WTC11 (cell line): ENCODE data around the gene MAPK9. TPM values are rescaled to one million over a fixed set of nuclear protein-coding genes. Genes with fewer than 3 reads are reported as not detected.

Source experiments
- ATAC-seq: fragments of 200-7000 bp; cut with Tn5 transposase; 2 replicates; pipeline ENCODE4 v1.10.0; 2021; ENCODE audit warnings: mild to moderate bottlenecking, moderate library complexity
- CTCF ChIA-PET: fragments of 300-600 bp; sonication (Branson Sonifier 250); formaldehyde crosslinking; loops from one replicate; lab custom pipeline; 2021; ENCODE audit warnings: antibody characterized with exemption; lab: Charles Lee
- POLR2A ChIA-PET: fragments of 350-600 bp; sonication (Branson Sonifier 250); formaldehyde crosslinking; loops from one replicate; lab custom pipeline; 2021; ENCODE audit warnings: antibody characterized with exemption; lab: Charles Lee
- DNase-seq: peaks from one replicate; pipeline ENCODE4 v3.0.0; 2021; ENCODE audit warnings: low spot score
- H3K27ac Mint-ChIP-seq: 2 replicates; pipeline ENCODE4 v1.8.0; 2021; ENCODE audit warnings: mixed read lengths
- H3K27me3 Mint-ChIP-seq: 2 replicates; pipeline ENCODE4 v1.8.0; 2021; ENCODE audit warnings: low read depth, mild to moderate bottlenecking, moderate library complexity, mixed read lengths
- H3K36me3 Mint-ChIP-seq: 2 replicates; pipeline ENCODE4 v1.8.0; 2021; ENCODE audit warnings: mixed read lengths
- H3K4me1 Mint-ChIP-seq: 2 replicates; pipeline ENCODE4 v1.8.0; 2022; ENCODE audit warnings: mixed read lengths
- H3K4me3 Mint-ChIP-seq: 2 replicates; pipeline ENCODE4 v1.8.0; 2021; ENCODE audit warnings: mild to moderate bottlenecking, moderate library complexity, mixed read lengths
- H3K9me3 Mint-ChIP-seq: 2 replicates; pipeline ENCODE4 v1.8.0; 2021; ENCODE audit warnings: mixed read lengths
- ELF4 ChIP-seq: sonication (generic); formaldehyde crosslinking; IDR thresholded peaks from 2 replicates; pipeline ENCODE4 v1.8.1; 2022; ENCODE audit warnings: low read depth, mild to moderate bottlenecking, moderate library complexity, missing genetic modification reagents
- FOXJ3 ChIP-seq: sonication (generic); formaldehyde crosslinking; IDR thresholded peaks from 2 replicates; pipeline ENCODE4 v1.9.0; 2021; ENCODE audit warnings: missing genetic modification reagents, mild to moderate bottlenecking, borderline replicate concordance
- FOXK1 ChIP-seq: sonication (generic); formaldehyde crosslinking; IDR thresholded peaks from 2 replicates; pipeline ENCODE4 v1.8.0; 2022; ENCODE audit warnings: mild to moderate bottlenecking, moderate library complexity, missing genetic modification reagents
- IRF2 ChIP-seq: sonication (generic); formaldehyde crosslinking; IDR thresholded peaks from 2 replicates; pipeline ENCODE4 v1.8.0; 2022; ENCODE audit warnings: low read depth, missing genetic modification reagents, borderline replicate concordance
- NFYB ChIP-seq: sonication (generic); formaldehyde crosslinking; conservative IDR thresholded peaks from 2 replicates; pipeline ENCODE4 v1.8.0; 2022; ENCODE audit warnings: low read depth, missing genetic modification reagents
- NR3C1 ChIP-seq: sonication (generic); formaldehyde crosslinking; conservative IDR thresholded peaks from 2 replicates; pipeline ENCODE4 v1.8.1; 2023; ENCODE audit warnings: low read depth, mild to moderate bottlenecking, missing genetic modification reagents
- OVOL2 ChIP-seq: fragments of 250-450 bp; sonication (Bioruptor Pico); IDR thresholded peaks from 2 replicates; pipeline ENCODE4 v1.9.0; 2021; ENCODE audit warnings: mild to moderate bottlenecking, borderline replicate concordance
- ZBTB21 ChIP-seq: sonication (generic); formaldehyde crosslinking; IDR thresholded peaks from 2 replicates; pipeline ENCODE4 v1.8.1; 2023; ENCODE audit warnings: mild to moderate bottlenecking, missing genetic modification reagents, borderline replicate concordance
- ZNF263 ChIP-seq: sonication (generic); formaldehyde crosslinking; IDR thresholded peaks from 2 replicates; pipeline ENCODE4 v1.8.1; 2022; ENCODE audit warnings: low read depth, mild to moderate bottlenecking, moderate library complexity, missing genetic modification reagents
- ZNF396 ChIP-seq: fragments of 250-450 bp; sonication (Bioruptor Pico); IDR thresholded peaks from 2 replicates; pipeline ENCODE4 v1.8.0; 2021; ENCODE audit warnings: mild to moderate bottlenecking, moderate library complexity, borderline replicate concordance
- total RNA-seq: library from RNA; stranded (reverse); gene quantifications from 3 replicates; pipeline ENCODE4 v1.2.3, GENCODE V29; 2021
- TF ChIP-seq, protein P1 (sequence below): fragments of 250-450 bp; sonication (Bioruptor Pico); IDR thresholded peaks from 2 replicates; pipeline ENCODE4 v1.9.0; 2021; ENCODE audit warnings: mild to moderate bottlenecking
- TF ChIP-seq, protein P2 (sequence below): sonication (generic); formaldehyde crosslinking; conservative IDR thresholded peaks from 2 replicates; pipeline ENCODE4 v1.8.1; 2023; ENCODE audit warnings: mild to moderate bottlenecking, low read depth, missing genetic modification reagents, moderate library complexity
- TF ChIP-seq, protein P3 (sequence below): sonication (generic); formaldehyde crosslinking; IDR thresholded peaks from 2 replicates; pipeline ENCODE4 v1.8.0; 2022; ENCODE audit warnings: mild to moderate bottlenecking, missing genetic modification reagents
- TF ChIP-seq, protein P4 (sequence below): sonication (generic); formaldehyde crosslinking; IDR thresholded peaks from 2 replicates; pipeline ENCODE4 v1.8.0; 2022; ENCODE audit warnings: missing genetic modification reagents

Gene MAPK9
- total RNA-seq, 1 experiment from 2014 or later = 42.9 TPM

DNA sequence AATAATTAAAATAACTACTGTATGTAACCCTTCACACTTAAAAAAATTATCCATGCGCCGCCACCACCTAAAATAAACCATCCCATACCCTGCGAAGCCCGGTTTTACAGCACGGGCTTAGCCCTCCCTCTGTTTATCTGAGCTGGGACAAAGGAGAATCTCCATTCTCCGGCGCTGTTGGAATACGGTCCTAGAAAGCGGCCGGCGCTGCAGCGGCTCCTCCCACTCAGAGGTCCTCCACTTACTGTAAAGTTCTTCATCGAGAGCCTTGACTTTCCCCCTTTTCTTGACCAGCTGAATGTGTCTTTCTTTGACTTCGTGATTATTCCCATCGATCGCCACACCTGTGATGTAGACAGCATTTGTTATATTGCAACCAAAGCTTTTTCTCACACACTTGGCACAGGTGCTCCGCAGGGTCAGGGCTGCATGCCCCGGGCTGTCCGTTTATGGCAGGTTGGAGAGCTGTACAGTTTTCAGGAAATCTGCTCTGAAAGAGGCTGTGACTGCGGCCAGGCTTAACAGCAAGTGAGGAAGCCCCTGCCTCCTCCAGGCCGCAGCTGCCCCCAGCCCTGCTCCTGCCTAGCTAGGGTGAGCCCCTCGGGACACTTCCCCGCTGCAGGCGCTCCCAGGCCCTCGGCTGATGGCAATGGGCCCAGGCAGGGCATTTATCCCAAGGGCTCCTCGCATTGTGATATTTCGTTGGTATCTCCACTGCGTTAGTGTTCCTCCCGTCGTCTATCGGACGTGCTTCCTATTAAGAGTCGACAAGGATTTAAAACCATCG lies 44.5 kb upstream of the MAPK9 start:
- H3K27ac Mint-ChIP-seq = peak overlapping the region; percentile 68
- no peaks in the 10 kb centered on the region for H3K27me3 Mint-ChIP-seq
- ATAC-seq = no peak
- no peak overlapping the region for H3K4me3 Mint-ChIP-seq
- ChIA-PET POLR2A (no interaction called here), CTCF (interaction anchor here (2.3 kb wide), 1 partner anchor 8 kb away, joined by 11 read pairs; no protein-coding TSS in a partner anchor)
- peaks cover 35% of the 10 kb centered on the region for H3K4me1 Mint-ChIP-seq
- H3K36me3 Mint-ChIP-seq = peaks cover 74% of the 10 kb centered on the region
- DNase-seq = no peak
- H3K9me3 Mint-ChIP-seq = peaks cover 6% of the 10 kb centered on the region; the same call in 1 of the 2 replicates
- TF ChIP-seq IRF2 (CRISPR knock-in tag) (no peak), FOXK1 (no peak), NFYB (CRISPR knock-in tag) (no peak), ZNF263 (CRISPR knock-in tag) (no peak), ZNF396 (CRISPR knock-in tag) (no peak), FOXJ3 (CRISPR knock-in tag) (no peak), ELF4 (CRISPR knock-in tag) (no peak)
- TF ChIP-seq, protein P1, sequence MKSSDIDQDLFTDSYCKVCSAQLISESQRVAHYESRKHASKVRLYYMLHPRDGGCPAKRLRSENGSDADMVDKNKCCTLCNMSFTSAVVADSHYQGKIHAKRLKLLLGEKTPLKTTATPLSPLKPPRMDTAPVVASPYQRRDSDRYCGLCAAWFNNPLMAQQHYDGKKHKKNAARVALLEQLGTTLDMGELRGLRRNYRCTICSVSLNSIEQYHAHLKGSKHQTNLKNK (CRISPR knock-in tag) = no peak

DNA sequence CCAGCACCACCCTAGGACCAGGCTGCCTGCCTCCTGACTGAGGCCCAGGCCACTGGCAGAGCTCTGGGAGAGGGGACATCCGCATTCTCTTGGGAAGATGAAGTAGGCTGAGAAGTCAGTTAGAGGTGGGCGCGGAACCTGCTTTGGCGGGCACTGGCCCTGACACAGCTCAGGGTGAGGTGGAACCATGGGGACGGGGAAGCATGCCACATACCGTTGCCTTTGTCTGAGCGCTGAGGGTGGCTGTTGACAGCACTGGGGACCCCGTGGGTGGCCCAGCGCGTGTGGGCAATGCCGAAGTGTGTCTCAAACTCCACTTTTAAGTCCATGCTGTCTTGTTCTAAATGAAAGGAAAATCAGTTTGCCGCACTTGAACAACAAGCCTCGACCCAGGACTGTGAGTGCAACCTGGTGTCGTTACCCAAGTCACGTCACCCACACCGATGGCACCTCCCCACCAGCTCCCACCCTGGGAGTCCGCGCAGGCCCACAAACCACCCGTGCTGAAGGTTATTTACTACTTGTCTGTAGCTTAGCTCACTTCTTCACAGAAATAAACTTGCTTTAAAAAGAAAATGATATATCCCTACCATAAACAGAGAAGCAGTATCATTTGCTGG lies 43.8 kb upstream of the MAPK9 start:
- no peak for TF ChIP-seq ZBTB21
- TF ChIP-seq, protein P2, sequence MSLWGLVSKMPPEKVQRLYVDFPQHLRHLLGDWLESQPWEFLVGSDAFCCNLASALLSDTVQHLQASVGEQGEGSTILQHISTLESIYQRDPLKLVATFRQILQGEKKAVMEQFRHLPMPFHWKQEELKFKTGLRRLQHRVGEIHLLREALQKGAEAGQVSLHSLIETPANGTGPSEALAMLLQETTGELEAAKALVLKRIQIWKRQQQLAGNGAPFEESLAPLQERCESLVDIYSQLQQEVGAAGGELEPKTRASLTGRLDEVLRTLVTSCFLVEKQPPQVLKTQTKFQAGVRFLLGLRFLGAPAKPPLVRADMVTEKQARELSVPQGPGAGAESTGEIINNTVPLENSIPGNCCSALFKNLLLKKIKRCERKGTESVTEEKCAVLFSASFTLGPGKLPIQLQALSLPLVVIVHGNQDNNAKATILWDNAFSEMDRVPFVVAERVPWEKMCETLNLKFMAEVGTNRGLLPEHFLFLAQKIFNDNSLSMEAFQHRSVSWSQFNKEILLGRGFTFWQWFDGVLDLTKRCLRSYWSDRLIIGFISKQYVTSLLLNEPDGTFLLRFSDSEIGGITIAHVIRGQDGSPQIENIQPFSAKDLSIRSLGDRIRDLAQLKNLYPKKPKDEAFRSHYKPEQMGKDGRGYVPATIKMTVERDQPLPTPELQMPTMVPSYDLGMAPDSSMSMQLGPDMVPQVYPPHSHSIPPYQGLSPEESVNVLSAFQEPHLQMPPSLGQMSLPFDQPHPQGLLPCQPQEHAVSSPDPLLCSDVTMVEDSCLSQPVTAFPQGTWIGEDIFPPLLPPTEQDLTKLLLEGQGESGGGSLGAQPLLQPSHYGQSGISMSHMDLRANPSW = no peak
- ChIA-PET CTCF (interaction anchor here (1.2 kb wide), 1 partner anchor 43 kb away, joined by 3 read pairs; no protein-coding TSS in a partner anchor), POLR2A (no interaction called here)
- Mint-ChIP-seq H3K36me3 (peaks cover 76% of the 10 kb centered on the region), H3K27ac (peak overlapping the region; percentile 38), H3K4me3 (no peak overlapping the region), H3K27me3 (no peaks in the 10 kb centered on the region), H3K9me3 (peaks cover 6% of the 10 kb centered on the region; the same call in 1 of the 2 replicates), H3K4me1 (peaks cover 37% of the 10 kb centered on the region)
- no peak for DNase-seq
- no peak for ATAC-seq

DNA sequence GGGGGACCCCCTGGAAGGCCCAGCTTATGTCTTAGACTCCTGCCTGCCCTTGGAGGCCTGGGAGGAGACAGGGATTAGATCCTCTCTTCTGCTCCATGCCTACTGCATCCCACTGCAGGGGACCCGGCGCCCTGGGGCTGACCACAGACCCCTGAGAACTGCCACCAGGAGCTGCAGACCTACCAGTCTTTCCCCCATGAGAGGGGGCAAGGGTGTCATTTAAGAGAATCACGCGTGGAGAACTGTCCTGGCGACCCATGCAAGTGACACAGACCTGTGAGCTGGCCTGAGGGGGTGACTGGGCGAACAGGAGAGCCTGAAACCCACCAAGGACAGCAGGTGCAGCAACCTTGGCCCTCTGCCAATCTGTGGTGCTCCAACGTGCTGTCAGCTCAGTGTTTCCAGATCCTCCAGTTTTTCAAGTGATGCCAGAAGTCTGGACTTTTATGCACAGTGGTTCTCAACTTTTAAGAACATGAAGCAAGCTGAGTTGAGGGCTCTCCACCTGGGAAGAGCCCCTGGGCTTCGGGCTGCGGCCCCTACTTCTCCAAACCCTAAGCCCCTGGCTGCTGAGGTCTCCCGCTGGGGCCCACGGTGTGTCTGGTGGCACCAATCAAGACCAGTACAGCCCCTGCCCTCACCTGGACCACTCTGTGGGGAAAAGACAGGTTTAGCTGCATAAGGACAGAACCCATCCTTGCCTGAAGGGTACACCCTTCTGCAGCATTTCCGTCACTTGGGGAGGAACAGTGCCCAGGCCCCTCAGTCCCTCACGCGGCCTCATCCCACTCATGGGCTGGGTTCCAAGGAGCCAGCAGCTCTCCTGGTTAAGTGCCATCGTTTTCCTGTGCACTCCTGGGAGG lies 43.1 kb upstream of the MAPK9 start:
- Mint-ChIP-seq H3K36me3 (peaks cover 81% of the 10 kb centered on the region), H3K4me1 (peaks cover 42% of the 10 kb centered on the region), H3K9me3 (peaks cover 6% of the 10 kb centered on the region; the same call in 1 of the 2 replicates), H3K4me3 (no peak overlapping the region), H3K27ac (peak overlapping the region; percentile 92), H3K27me3 (no peaks in the 10 kb centered on the region)
- ATAC-seq (no peak), DNase-seq (no peak)
- TF ChIP-seq, protein P3, sequence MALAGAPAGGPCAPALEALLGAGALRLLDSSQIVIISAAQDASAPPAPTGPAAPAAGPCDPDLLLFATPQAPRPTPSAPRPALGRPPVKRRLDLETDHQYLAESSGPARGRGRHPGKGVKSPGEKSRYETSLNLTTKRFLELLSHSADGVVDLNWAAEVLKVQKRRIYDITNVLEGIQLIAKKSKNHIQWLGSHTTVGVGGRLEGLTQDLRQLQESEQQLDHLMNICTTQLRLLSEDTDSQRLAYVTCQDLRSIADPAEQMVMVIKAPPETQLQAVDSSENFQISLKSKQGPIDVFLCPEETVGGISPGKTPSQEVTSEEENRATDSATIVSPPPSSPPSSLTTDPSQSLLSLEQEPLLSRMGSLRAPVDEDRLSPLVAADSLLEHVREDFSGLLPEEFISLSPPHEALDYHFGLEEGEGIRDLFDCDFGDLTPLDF (CRISPR knock-in tag) = no peak
- TF ChIP-seq NR3C1 (no peak), OVOL2 (CRISPR knock-in tag) (no peak)
- TF ChIP-seq, protein P4, sequence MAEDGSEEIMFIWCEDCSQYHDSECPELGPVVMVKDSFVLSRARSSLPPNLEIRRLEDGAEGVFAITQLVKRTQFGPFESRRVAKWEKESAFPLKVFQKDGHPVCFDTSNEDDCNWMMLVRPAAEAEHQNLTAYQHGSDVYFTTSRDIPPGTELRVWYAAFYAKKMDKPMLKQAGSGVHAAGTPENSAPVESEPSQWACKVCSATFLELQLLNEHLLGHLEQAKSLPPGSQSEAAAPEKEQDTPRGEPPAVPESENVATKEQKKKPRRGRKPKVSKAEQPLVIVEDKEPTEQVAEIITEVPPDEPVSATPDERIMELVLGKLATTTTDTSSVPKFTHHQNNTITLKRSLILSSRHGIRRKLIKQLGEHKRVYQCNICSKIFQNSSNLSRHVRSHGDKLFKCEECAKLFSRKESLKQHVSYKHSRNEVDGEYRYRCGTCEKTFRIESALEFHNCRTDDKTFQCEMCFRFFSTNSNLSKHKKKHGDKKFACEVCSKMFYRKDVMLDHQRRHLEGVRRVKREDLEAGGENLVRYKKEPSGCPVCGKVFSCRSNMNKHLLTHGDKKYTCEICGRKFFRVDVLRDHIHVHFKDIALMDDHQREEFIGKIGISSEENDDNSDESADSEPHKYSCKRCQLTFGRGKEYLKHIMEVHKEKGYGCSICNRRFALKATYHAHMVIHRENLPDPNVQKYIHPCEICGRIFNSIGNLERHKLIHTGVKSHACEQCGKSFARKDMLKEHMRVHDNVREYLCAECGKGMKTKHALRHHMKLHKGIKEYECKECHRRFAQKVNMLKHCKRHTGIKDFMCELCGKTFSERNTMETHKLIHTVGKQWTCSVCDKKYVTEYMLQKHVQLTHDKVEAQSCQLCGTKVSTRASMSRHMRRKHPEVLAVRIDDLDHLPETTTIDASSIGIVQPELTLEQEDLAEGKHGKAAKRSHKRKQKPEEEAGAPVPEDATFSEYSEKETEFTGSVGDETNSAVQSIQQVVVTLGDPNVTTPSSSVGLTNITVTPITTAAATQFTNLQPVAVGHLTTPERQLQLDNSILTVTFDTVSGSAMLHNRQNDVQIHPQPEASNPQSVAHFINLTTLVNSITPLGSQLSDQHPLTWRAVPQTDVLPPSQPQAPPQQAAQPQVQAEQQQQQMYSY (CRISPR knock-in tag) = no peak
- CTCF ChIA-PET = interaction anchor here (1.2 kb wide), 1 partner anchor 42 kb away, joined by 3 read pairs; no protein-coding TSS in a partner anchor
- POLR2A ChIA-PET = no interaction called here
